HUES48 (cell line): ENCODE data around the gene PRPF6.

Experiments
- H3K27ac ChIP-seq: one replicate; pipeline ENCODE4 v1.7.0; 2013; ENCODE audit warnings: low read depth, low read length, inconsistent platforms
- H3K27me3 ChIP-seq: 2 replicates; pipeline ENCODE4 v1.6.1; 2013; ENCODE audit warnings: mild to moderate bottlenecking, low read length; ENCODE audit not compliant: control insufficient read depth, insufficient read depth
- H3K36me3 ChIP-seq: 2 replicates; pipeline ENCODE4 v1.6.1; 2013; ENCODE audit warnings: low read length; ENCODE audit not compliant: control insufficient read depth, insufficient read depth
- H3K4me1 ChIP-seq: 2 replicates; pipeline ENCODE4 v1.6.1; 2013; ENCODE audit warnings: mild to moderate bottlenecking, low read length; ENCODE audit not compliant: control insufficient read depth, insufficient read depth
- H3K4me3 ChIP-seq: 2 replicates; pipeline ENCODE4 v1.5.1; 2013; ENCODE audit warnings: mild to moderate bottlenecking, low read depth, low read length
- H3K9ac ChIP-seq: 2 replicates; pipeline ENCODE4 v1.6.1; 2013; ENCODE audit warnings: mild to moderate bottlenecking, low read depth, low read length, moderate library complexity
- H3K9me3 ChIP-seq: 2 replicates; pipeline ENCODE4 v1.6.1; 2013; ENCODE audit warnings: low read length; ENCODE audit not compliant: control insufficient read depth, insufficient read depth

The PRPF6 gene, protein sequence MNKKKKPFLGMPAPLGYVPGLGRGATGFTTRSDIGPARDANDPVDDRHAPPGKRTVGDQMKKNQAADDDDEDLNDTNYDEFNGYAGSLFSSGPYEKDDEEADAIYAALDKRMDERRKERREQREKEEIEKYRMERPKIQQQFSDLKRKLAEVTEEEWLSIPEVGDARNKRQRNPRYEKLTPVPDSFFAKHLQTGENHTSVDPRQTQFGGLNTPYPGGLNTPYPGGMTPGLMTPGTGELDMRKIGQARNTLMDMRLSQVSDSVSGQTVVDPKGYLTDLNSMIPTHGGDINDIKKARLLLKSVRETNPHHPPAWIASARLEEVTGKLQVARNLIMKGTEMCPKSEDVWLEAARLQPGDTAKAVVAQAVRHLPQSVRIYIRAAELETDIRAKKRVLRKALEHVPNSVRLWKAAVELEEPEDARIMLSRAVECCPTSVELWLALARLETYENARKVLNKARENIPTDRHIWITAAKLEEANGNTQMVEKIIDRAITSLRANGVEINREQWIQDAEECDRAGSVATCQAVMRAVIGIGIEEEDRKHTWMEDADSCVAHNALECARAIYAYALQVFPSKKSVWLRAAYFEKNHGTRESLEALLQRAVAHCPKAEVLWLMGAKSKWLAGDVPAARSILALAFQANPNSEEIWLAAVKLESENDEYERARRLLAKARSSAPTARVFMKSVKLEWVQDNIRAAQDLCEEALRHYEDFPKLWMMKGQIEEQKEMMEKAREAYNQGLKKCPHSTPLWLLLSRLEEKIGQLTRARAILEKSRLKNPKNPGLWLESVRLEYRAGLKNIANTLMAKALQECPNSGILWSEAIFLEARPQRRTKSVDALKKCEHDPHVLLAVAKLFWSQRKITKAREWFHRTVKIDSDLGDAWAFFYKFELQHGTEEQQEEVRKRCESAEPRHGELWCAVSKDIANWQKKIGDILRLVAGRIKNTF

DNA sequence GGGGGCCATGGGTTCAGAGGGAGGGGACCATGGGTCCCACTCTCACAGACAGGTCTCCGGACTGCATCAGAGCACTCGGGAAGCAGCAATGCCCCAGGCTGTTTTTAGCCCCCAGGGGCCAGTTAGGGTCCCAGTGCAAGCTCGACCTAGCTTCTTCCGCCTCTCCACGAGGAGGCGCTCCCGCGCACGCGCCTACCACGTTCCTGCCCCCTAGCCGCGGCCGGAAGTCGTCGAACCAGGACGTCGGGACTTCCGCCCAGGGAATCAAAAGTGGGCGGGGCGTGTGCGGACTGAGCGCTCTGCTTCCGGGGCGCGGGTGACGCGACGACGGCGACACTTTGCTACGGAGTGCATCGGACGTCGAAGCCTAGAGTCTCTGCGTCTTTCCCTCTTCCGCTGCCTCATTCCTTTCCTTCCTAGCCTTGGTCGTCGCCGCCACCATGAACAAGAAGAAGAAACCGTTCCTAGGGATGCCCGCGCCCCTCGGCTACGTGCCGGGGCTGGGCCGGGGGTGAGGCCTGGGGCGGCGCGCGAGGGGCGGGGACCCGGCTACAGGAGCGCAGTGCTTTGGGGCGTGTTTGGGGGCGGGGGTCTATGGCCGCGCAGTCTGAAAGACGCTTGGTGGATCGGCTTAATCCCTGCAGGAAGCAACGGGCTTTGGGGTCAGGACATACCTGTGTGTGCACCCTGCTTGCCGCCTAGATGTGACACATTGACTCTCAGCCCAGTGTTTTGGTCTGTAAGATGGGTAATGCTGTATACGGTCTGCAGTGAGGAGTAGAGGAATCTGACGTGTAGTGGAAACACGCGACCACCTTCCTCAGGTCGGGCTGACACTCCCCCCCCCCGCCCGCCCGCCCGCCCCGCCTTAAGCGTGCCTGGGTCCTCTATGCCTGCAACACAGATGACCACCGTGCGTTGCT lies at the start of gene PRPF6:
TSS of gene PRPF6 (plus strand) at position 327 of the 923 bp plus-strand sequence. CDS start at position 441, 114 bp downstream.
- Histone ChIP-seq H3K4me3 (peak within 1 kb of the TSS; percentile 89), H3K4me1 (peaks cover 22% of the 10 kb centered on the region), H3K9me3 (no peaks in the 10 kb centered on the region), H3K36me3 (peaks cover 32% of the 10 kb centered on the region), H3K27me3 (peaks cover 10% of the 10 kb centered on the region), H3K27ac (peak within 1 kb of the TSS; percentile 91), H3K9ac (peak within 1 kb of the TSS; percentile 80; the same call in 1 of the 2 replicates)

DNA sequence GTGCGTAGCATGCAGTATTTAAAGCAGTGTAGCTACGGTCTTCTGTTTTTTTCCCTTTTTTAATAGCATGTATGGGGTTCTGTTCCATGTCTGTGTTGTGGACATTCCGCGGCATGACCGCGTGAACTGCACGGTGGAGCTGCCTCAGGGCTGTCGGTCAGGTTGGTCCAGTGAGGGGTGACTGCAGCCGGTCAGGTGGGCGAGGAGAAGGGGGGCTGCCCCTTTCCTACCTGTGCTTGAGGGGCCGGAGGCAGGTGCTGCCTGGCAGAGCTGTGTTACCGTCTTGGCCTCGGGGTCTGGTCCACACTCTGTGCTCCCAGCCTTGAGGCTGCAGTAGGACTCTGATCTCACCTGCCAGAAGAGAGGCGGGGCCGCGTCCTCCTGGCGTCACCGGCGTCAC lies 49.2 kb upstream of the PRPF6 start:
- Histone ChIP-seq H3K4me3 (no peak overlapping the region), H3K4me1 (no peaks in the 10 kb centered on the region), H3K27ac (no peak overlapping the region), H3K9ac (no peak overlapping the region), H3K27me3 (no peaks in the 10 kb centered on the region), H3K36me3 (peaks cover 65% of the 10 kb centered on the region), H3K9me3 (no peaks in the 10 kb centered on the region)

DNA sequence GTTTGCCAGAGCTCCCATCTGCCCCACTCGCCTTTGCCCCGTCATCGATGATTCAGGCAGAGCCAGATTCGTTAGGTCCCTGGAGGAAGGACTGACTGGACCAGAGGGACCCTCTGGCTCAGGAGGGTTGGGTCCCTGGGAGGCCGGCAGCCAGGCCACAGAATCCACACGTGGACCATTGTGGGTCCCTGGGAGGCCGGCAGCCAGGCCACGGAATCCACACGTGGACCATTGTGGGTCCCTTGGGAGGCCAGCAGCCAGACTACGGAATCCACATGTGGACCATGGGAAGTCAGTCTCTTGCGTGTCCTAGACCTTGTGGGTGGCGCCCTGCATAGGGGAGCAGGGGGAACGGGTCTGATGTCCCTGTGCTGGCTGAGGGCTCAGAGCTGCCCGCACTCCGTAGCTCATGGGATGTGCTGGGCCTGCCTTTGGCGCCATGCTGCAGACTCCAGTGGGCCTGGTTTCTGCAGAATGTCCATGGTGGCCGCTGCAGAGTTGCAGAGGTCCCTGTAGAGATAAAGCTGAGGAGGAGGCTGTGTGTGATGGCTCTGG lies 48.2 kb upstream of the PRPF6 start:
- H3K36me3 ChIP-seq = peaks cover 63% of the 10 kb centered on the region
- H3K27me3 ChIP-seq = no peaks in the 10 kb centered on the region
- H3K4me1 ChIP-seq = no peaks in the 10 kb centered on the region
- no peak overlapping the region for H3K27ac ChIP-seq
- no peak overlapping the region for H3K4me3 ChIP-seq
- no peak overlapping the region for H3K9ac ChIP-seq
- H3K9me3 ChIP-seq = no peaks in the 10 kb centered on the region

DNA sequence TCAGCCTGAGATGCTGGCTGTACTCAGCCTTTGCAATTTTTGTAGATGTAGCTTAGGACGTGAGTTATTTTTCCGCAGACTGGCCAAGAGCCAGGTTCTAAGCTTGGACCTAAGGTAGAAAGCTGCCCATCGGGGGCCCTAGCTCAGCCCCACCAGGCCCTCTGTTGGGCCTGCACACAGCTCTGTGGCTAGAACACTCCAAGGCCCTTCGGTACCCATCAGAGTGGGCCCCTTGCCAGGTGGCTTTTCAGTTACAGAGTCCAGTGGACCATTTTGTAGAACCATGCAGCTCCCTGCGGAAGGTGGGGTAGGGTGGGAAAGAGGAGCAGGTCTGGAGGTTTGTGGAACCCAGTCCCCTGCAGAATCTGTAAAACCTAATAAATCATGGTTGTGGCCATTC lies 47.3 kb upstream of the PRPF6 start:
- Histone ChIP-seq H3K36me3 (peaks cover 55% of the 10 kb centered on the region), H3K4me1 (no peaks in the 10 kb centered on the region), H3K27ac (no peak overlapping the region), H3K9ac (no peak overlapping the region), H3K9me3 (no peaks in the 10 kb centered on the region), H3K27me3 (no peaks in the 10 kb centered on the region), H3K4me3 (no peak overlapping the region)

DNA sequence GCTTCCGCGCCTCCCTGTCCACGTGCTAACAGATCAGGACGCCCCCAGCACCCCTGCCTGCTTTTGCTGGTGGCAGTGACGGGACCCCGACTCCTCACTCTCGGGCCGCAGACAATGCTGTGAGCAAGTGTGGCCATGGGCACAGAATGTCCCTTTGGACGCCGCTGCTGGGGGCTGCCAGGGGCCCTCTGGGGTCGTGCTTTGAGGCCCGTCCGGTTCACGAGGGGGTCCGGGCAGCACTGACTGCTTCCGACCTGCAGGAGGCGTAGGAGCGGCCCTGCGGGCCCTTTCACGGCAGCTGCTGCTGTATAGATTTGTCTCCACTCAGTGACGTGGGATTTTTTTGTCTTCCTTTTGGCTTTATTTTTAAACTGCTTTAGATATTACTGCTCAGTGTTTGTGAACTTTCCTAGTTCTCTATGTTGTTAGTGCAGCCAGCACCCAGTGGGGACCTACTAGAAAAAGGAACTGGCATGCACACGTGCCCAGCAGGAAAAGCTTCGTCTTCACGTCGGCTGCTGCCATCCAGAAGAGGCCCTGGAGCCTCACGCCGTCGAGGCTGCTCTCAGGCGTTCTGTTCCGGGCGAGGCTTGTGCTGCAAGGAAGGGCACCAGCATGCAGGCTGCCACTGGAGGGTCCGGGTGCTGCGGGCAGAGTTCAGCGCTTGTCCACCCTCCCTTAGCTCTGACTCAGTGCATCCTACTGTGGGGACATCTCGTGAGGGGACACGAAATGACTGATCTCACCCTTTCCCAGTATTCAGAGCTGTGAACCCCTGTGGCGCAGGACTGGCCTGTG lies 46.5 kb upstream of the PRPF6 start:
- no peaks in the 10 kb centered on the region for H3K4me1 ChIP-seq
- no peak overlapping the region for H3K9ac ChIP-seq
- H3K27me3 ChIP-seq = no peaks in the 10 kb centered on the region
- H3K4me3 ChIP-seq = no peak overlapping the region
- no peaks in the 10 kb centered on the region for H3K9me3 ChIP-seq
- H3K36me3 ChIP-seq = peaks cover 47% of the 10 kb centered on the region
- H3K27ac ChIP-seq = no peak overlapping the region

DNA sequence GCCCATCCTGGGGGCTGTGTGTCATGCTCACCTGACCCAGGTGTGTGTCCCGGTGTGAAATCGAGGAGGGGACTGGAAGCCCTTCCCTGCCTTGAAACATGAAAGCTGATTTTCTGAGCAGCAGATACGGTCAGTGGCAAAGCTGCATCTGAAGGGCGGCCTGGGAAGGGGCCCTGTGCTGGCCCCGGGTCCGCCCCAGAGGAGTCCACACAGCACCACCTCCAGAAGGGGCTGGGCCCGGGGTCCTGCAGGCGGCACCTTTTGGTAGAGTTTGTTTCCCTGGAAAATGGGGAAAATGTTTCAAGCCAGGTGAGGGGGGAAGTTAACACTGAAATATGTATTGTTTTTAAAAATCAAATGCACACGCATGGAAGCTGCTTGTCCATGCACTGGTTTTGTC lies 45.5 kb upstream of the PRPF6 start:
- no peaks in the 10 kb centered on the region for H3K27me3 ChIP-seq
- 0 out of 2 replicates have a peak, but pooled peaks cover 2% of the 10 kb centered on the region for H3K4me1 ChIP-seq
- H3K9ac ChIP-seq = no peak overlapping the region
- no peaks in the 10 kb centered on the region for H3K9me3 ChIP-seq
- no peak overlapping the region for H3K27ac ChIP-seq
- no peak overlapping the region for H3K4me3 ChIP-seq
- peaks cover 45% of the 10 kb centered on the region for H3K36me3 ChIP-seq

DNA sequence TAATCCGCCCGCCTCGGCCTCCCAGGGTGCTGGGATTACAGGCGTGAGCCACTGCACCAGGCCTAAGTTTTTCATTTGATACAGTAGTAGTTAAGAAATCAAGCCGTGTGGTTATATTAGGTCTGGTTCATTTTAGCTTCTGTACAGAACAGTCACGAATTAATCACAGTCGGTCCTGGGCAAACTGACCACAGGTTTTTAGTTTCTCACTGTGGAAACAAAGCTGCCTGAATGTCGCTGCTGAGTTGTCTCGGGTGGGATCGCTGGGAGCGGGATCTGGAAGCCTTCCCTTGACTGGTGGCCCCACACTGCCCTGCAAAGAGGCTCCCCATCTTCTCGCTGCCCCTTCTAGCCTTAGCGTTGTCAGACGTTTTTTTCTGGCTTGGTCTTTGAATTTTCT lies 43.3 kb upstream of the PRPF6 start:
- no peak overlapping the region for H3K27ac ChIP-seq
- no peak overlapping the region for H3K4me3 ChIP-seq
- peaks cover 6% of the 10 kb centered on the region for H3K4me1 ChIP-seq
- no peak overlapping the region for H3K9ac ChIP-seq
- H3K36me3 ChIP-seq = peaks cover 29% of the 10 kb centered on the region
- H3K27me3 ChIP-seq = no peaks in the 10 kb centered on the region
- H3K9me3 ChIP-seq = no peaks in the 10 kb centered on the region

DNA sequence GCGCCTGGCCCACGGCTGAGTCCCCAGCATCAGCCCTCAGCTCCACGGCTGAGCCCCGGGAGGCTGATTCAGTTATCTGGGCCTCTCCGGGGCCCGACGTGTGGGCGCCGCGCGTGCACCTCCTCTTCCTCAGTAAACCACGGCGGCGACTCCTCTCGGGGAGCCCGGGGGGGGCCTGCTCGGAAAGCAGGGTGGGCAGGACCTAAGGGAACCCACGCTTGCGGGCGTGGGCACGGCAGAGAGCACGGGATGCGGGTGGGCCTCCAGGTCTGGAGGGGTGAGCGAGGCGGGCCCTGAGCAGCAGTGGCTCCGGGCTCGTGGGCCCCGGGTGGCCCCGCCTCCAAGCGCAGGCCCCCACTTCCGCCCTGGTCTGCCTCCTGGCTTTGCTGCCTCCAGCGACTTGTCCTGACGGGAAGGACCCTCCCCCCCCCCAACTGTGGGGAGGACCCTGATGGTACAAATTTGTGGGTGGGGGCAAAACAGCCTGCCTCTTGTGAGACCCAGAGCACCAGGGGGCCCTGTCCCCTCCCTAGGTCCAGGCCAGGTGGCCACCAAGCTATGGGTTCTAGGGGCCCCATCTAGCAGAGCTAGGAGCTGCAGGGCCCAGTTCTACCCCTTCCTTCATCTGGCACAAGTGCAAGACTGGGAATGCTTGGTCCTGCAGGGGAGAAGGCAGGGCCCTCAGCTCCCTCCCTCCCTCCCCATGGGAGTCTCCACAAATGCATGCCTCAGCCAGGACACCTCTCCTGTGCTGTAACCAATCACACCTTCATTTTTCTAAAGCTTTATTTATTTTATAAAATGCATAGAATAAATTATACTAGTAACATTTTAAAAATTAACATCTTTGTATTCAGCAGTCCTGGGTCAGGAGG lies 41.6 kb upstream of the PRPF6 start:
- H3K4me1 ChIP-seq = peaks cover 10% of the 10 kb centered on the region
- no peak overlapping the region for H3K27ac ChIP-seq
- no peaks in the 10 kb centered on the region for H3K9me3 ChIP-seq
- H3K4me3 ChIP-seq = peak overlapping the region; percentile 59
- no peaks in the 10 kb centered on the region for H3K27me3 ChIP-seq
- H3K9ac ChIP-seq = no peak overlapping the region
- H3K36me3 ChIP-seq = peaks cover 35% of the 10 kb centered on the region

DNA sequence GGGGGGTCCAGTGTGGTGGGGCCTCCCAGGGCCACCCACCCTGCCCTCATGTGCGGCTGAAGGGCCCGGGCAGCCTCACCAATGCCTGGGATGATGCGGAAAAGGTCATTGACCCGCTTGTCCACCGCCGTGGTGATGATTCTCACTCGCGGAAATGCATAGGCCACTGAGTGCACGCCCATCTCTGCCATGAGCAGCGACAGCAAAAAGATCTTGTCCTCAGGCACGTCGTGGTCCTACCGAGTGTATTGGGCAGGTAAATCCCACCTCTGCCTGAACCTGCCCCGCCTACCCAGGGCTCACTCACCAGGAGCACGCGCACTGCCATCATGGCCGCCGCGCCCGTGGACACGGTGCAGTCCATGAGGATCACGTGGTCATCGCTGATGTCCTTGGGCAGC lies 40.9 kb upstream of the PRPF6 start:
- Histone ChIP-seq H3K9me3 (no peaks in the 10 kb centered on the region), H3K27ac (no peak overlapping the region), H3K36me3 (peaks cover 38% of the 10 kb centered on the region), H3K9ac (no peak overlapping the region), H3K27me3 (no peaks in the 10 kb centered on the region), H3K4me3 (peak overlapping the region; percentile 54), H3K4me1 (peaks cover 10% of the 10 kb centered on the region)
